Body of pancreas (tissue), 4 donors: ENCODE measurements around the gene HLA-DOB.

Experiments
- CTCF ChIP-seq, 7 experiments: fragments of 450-650 bp in 4 of 7; fragments of 200-600 bp in 3 of 7; sonication (generic) in 3 of 7; IDR thresholded peaks; one replicate each; pipeline ENCODE4 v1.5.1; 2016 to 2019; ENCODE audit warnings: antibody characterized with exemption in 7 of 7
- POLR2A ChIP-seq, 3 donors: fragments of 450-650 bp; IDR thresholded peaks; one replicate each; pipeline ENCODE4 v1.6.1; 2016; ENCODE audit warnings: antibody characterized with exemption in 3 of 3, mild to moderate bottlenecking in 2 of 3

GRCh38 chr6:32825966-32826365, 9.2 kb upstream of the HLA-DOB start:
- TF ChIP-seq CTCF (IDR thresholded peaks at IDR 0.05) (peak in 6 of 7 experiments; percentile 9 to 61 (median 56)), POLR2A (IDR thresholded peaks at IDR 0.05) (no peak)
